ENCODE results near the gene SFT2D1.

DNA sequence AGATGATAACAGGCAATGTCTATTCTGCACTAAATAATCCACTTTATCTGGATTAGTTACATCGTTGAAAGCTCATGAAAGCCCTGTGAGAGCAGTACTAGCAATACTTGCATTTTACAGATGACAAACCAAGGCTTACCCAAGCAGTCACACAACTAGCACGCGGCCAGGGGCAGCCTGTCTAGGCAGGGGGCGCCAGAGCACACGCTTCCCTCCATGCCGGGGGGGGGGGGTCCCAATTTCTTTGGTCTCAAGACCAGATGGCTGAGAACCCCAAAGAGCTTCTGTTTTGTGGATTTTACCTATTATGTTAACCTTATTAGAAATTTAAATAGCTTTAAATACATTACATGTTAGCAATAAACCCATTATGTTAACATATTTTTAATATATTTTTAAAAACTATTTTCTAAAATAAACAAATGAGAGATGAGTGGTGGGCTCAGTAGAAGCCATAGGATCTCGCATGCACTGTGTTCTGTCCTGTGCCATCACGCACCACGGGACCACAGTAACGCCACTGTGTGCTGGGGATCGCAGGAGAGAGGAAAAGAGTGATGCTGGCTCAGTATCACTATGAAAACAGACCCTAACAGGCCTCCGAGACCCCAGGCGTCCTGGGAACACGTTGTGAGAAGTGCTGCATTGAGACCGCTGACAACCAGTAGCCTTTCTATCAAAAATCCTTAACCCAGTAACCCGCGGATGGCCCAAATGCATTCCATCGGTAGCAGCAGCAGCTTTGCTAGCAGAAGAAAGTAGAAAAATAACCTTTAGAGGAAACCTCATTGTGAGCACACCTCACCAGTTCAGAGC, 28.9 kb downstream of the SFT2D1 start:
- TF ChIP-seq POLR2A (IDR thresholded peaks at IDR 0.05): no peak
- TF ChIP-seq, protein P1, sequence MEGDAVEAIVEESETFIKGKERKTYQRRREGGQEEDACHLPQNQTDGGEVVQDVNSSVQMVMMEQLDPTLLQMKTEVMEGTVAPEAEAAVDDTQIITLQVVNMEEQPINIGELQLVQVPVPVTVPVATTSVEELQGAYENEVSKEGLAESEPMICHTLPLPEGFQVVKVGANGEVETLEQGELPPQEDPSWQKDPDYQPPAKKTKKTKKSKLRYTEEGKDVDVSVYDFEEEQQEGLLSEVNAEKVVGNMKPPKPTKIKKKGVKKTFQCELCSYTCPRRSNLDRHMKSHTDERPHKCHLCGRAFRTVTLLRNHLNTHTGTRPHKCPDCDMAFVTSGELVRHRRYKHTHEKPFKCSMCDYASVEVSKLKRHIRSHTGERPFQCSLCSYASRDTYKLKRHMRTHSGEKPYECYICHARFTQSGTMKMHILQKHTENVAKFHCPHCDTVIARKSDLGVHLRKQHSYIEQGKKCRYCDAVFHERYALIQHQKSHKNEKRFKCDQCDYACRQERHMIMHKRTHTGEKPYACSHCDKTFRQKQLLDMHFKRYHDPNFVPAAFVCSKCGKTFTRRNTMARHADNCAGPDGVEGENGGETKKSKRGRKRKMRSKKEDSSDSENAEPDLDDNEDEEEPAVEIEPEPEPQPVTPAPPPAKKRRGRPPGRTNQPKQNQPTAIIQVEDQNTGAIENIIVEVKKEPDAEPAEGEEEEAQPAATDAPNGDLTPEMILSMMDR (IDR thresholded peaks at IDR 0.05): peak; percentile 15 to 60 (median 51)

All from Peyer's patch (tissue), 4 donors.